Muscle layer of colon (tissue), 2 donors: ENCODE results near the gene CDHR2.

Experiments used
- H3K27ac ChIP-seq: one replicate; pipeline ENCODE4 v1.7.0; 2013; ENCODE audit warnings: low read depth, mild to moderate bottlenecking, low read length, moderate library complexity
- H3K27me3 ChIP-seq, 2 donors: one replicate each; pipeline ENCODE4 v1.7.0; 2013; ENCODE audit warnings: low read length in 2 of 2, mild to moderate bottlenecking in 2 of 2; ENCODE audit not compliant: insufficient read depth in 2 of 2, control insufficient read depth in 1 of 2
- H3K36me3 ChIP-seq: one replicate; pipeline ENCODE4 v1.7.0; 2013; ENCODE audit warnings: mild to moderate bottlenecking, low read length; ENCODE audit not compliant: insufficient read depth
- H3K4me1 ChIP-seq: one replicate; pipeline ENCODE4 v1.7.0; 2013; ENCODE audit warnings: mild to moderate bottlenecking, low read length; ENCODE audit not compliant: insufficient read depth
- H3K4me3 ChIP-seq, 2 donors: one replicate each; pipeline ENCODE4 v1.7.0; 2013; ENCODE audit warnings: low read length in 2 of 2, low read depth in 1 of 2, mild to moderate bottlenecking in 1 of 2, moderate library complexity in 1 of 2
- H3K9ac ChIP-seq: one replicate; pipeline ENCODE4 v1.7.0; 2013; ENCODE audit warnings: low read length
- H3K9me3 ChIP-seq: one replicate; pipeline ENCODE4 v1.7.0; 2013; ENCODE audit warnings: mild to moderate bottlenecking, low read length
- donor health status: abdominal sarcoma.
- donor health status: Adenocarcinoma of cecum.

The CDHR2 gene

GRCh38 chr5:176521286-176521685 lies 27.9 kb upstream of the CDHR2 start:
- H3K9me3 ChIP-seq: no peaks in the 10 kb centered on the region
- no peaks in the 10 kb centered on the region for H3K36me3 ChIP-seq
- H3K27me3 ChIP-seq: no peaks in the 10 kb centered on the region
- no peak overlapping the region for H3K4me3 ChIP-seq
- no peak overlapping the region for H3K9ac ChIP-seq
- H3K4me1 ChIP-seq: no peaks in the 10 kb centered on the region
- H3K27ac ChIP-seq: no peak overlapping the region

- no peak overlapping the region for H3K4me3 ChIP-seq
- H3K27ac ChIP-seq: no peak overlapping the region
- no peak overlapping the region for H3K9ac ChIP-seq
- no peaks in the 10 kb centered on the region for H3K4me1 ChIP-seq
- H3K9me3 ChIP-seq: no peaks in the 10 kb centered on the region
- no peaks in the 10 kb centered on the region for H3K36me3 ChIP-seq
- H3K27me3 ChIP-seq: no peaks in the 10 kb centered on the region
Observed at GRCh38 chr5:176521699-176522263, 27.4 kb upstream of the CDHR2 start.

- Histone ChIP-seq H3K27me3 (no peaks in the 10 kb centered on the region), H3K4me3 (no peak overlapping the region), H3K36me3 (peaks cover 16% of the 10 kb centered on the region), H3K9ac (no peak overlapping the region), H3K27ac (no peak overlapping the region), H3K9me3 (no peaks in the 10 kb centered on the region), H3K4me1 (no peaks in the 10 kb centered on the region)
Observed at GRCh38 chr5:176524138-176524537, 25.0 kb upstream of the CDHR2 start.

- no peaks in the 10 kb centered on the region for H3K27me3 ChIP-seq
- peaks cover 23% of the 10 kb centered on the region for H3K36me3 ChIP-seq
- H3K9ac ChIP-seq: no peak overlapping the region
- H3K4me3 ChIP-seq: no peak overlapping the region
- H3K27ac ChIP-seq: no peak overlapping the region
- no peaks in the 10 kb centered on the region for H3K4me1 ChIP-seq
- H3K9me3 ChIP-seq: no peaks in the 10 kb centered on the region
Observed at GRCh38 chr5:176524987-176525386, 24.2 kb upstream of the CDHR2 start.

GRCh38 chr5:176525677-176526076 lies 23.5 kb upstream of the CDHR2 start:
- Histone ChIP-seq H3K9me3 (no peaks in the 10 kb centered on the region), H3K36me3 (peaks cover 23% of the 10 kb centered on the region), H3K27ac (no peak overlapping the region), H3K27me3 (no peaks in the 10 kb centered on the region), H3K4me1 (no peaks in the 10 kb centered on the region), H3K9ac (no peak overlapping the region), H3K4me3 (no peak overlapping the region)

GRCh38 chr5:176526462-176526861 lies 22.7 kb upstream of the CDHR2 start:
- Histone ChIP-seq H3K36me3 (peaks cover 29% of the 10 kb centered on the region), H3K9me3 (no peaks in the 10 kb centered on the region), H3K27ac (no peak overlapping the region), H3K4me3 (no peak overlapping the region), H3K4me1 (peaks cover 6% of the 10 kb centered on the region), H3K9ac (no peak overlapping the region), H3K27me3 (no peaks in the 10 kb centered on the region)

- no peaks in the 10 kb centered on the region for H3K27me3 ChIP-seq
- H3K4me3 ChIP-seq: no peak overlapping the region
- no peak overlapping the region for H3K27ac ChIP-seq
- peaks cover 12% of the 10 kb centered on the region for H3K4me1 ChIP-seq
- H3K9ac ChIP-seq: no peak overlapping the region
- H3K9me3 ChIP-seq: no peaks in the 10 kb centered on the region
- peaks cover 35% of the 10 kb centered on the region for H3K36me3 ChIP-seq
Observed at GRCh38 chr5:176527246-176528222, 21.6 kb upstream of the CDHR2 start.

GRCh38 chr5:176528301-176528700 lies 20.8 kb upstream of the CDHR2 start:
- no peaks in the 10 kb centered on the region for H3K9me3 ChIP-seq
- no peaks in the 10 kb centered on the region for H3K27me3 ChIP-seq
- H3K27ac ChIP-seq: no peak overlapping the region
- H3K4me1 ChIP-seq: peaks cover 19% of the 10 kb centered on the region
- no peak overlapping the region for H3K4me3 ChIP-seq
- no peak overlapping the region for H3K9ac ChIP-seq
- H3K36me3 ChIP-seq: peaks cover 35% of the 10 kb centered on the region

- Histone ChIP-seq H3K9ac (no peak overlapping the region), H3K4me3 (no peak overlapping the region), H3K4me1 (peaks cover 24% of the 10 kb centered on the region), H3K27ac (no peak overlapping the region), H3K9me3 (no peaks in the 10 kb centered on the region), H3K36me3 (peaks cover 35% of the 10 kb centered on the region), H3K27me3 (no peaks in the 10 kb centered on the region)
Observed at GRCh38 chr5:176528761-176529115, 20.4 kb upstream of the CDHR2 start.

GRCh38 chr5:176529116-176529740 lies 19.9 kb upstream of the CDHR2 start:
- Histone ChIP-seq H3K4me3 (no peak overlapping the region), H3K9ac (no peak overlapping the region), H3K9me3 (no peaks in the 10 kb centered on the region), H3K27ac (no peak overlapping the region), H3K27me3 (no peaks in the 10 kb centered on the region), H3K36me3 (peaks cover 35% of the 10 kb centered on the region), H3K4me1 (peaks cover 29% of the 10 kb centered on the region)

GRCh38 chr5:176529741-176530141 lies 19.4 kb upstream of the CDHR2 start:
- Histone ChIP-seq H3K9ac (no peak overlapping the region), H3K27me3 (no peaks in the 10 kb centered on the region), H3K9me3 (no peaks in the 10 kb centered on the region), H3K4me3 (no peak overlapping the region), H3K27ac (no peak overlapping the region), H3K36me3 (peaks cover 35% of the 10 kb centered on the region), H3K4me1 (peaks cover 34% of the 10 kb centered on the region)
